SK-N-SH treated with all-trans-retinoic acid at 6 μM for 48 hours (cell line): ENCODE data around the gene ZFP82.

ENCODE experiments used
- ATAC-seq: fragments of 200-7000 bp; cut with Tn5 transposase; 3 replicates; pipeline ENCODE4 v1.9.1; 2020; ENCODE audit warnings: mild to moderate bottlenecking, moderate library complexity
- ARNTL ChIP-seq: fragments of 450-650 bp; formaldehyde crosslinking; IDR thresholded peaks from 2 replicates; pipeline ENCODE4 v1.5.0; 2020; ENCODE audit warnings: low read depth, mild to moderate bottlenecking, moderate library complexity, borderline replicate concordance
- BACH2 ChIP-seq: fragments of 250-450 bp; sonication (Bioruptor Pico); IDR thresholded peaks from 2 replicates; pipeline ENCODE4 v1.9.0; 2021; ENCODE audit warnings: mild to moderate bottlenecking, borderline replicate concordance
- CREB5 ChIP-seq: fragments of 250-450 bp; sonication (Bioruptor Pico); IDR thresholded peaks from 2 replicates; pipeline ENCODE4 v1.5.1; 2020; ENCODE audit warnings: low read depth, mild to moderate bottlenecking, moderate library complexity
- CSDC2 ChIP-seq: fragments of 250-450 bp; sonication (Bioruptor Pico); IDR thresholded peaks from 2 replicates; pipeline ENCODE4 v1.5.0; 2020; ENCODE audit warnings: mild to moderate bottlenecking, moderate library complexity
- CSRNP3 ChIP-seq: fragments of 250-450 bp; sonication (Bioruptor Pico); IDR thresholded peaks from 2 replicates; pipeline ENCODE4 v1.5.1; 2021; ENCODE audit warnings: mild to moderate bottlenecking, moderate library complexity
- ESRRG ChIP-seq: fragments of 250-450 bp; sonication (Bioruptor Pico); IDR thresholded peaks from 2 replicates; pipeline ENCODE4 v1.6.1; 2021; ENCODE audit warnings: mild to moderate bottlenecking
- GLIS3 ChIP-seq: fragments of 250-450 bp; sonication (Bioruptor Pico); IDR thresholded peaks from 2 replicates; pipeline ENCODE4 v1.5.0; 2020; ENCODE audit warnings: mild to moderate bottlenecking, moderate library complexity
- ISL1 ChIP-seq: fragments of 250-450 bp; sonication (Bioruptor Pico); IDR thresholded peaks from 2 replicates; pipeline ENCODE4 v2.1.2; 2022; ENCODE audit warnings: mild to moderate bottlenecking, moderate library complexity
- OSR1 ChIP-seq: fragments of 250-450 bp; sonication (Bioruptor Pico); IDR thresholded peaks from 2 replicates; pipeline ENCODE4 v1.8.0; 2022; ENCODE audit warnings: moderate library complexity, mild to moderate bottlenecking, inconsistent platforms
- POU6F1 ChIP-seq: fragments of 250-450 bp; sonication (Bioruptor Pico); IDR thresholded peaks from 2 replicates; pipeline ENCODE4 v1.8.0; 2021; ENCODE audit warnings: low read depth, mild to moderate bottlenecking, moderate library complexity, borderline replicate concordance
- PPARA ChIP-seq: fragments of 250-450 bp; sonication (Bioruptor Pico); IDR thresholded peaks from 2 replicates; pipeline ENCODE4 v1.5.0; 2020; ENCODE audit warnings: mild to moderate bottlenecking, borderline replicate concordance
- RARB ChIP-seq: fragments of 250-450 bp; sonication (Bioruptor Pico); IDR thresholded peaks from 2 replicates; pipeline ENCODE4 v1.8.0; 2021; ENCODE audit warnings: mild to moderate bottlenecking, moderate library complexity
- SNAI2 ChIP-seq: fragments of 250-450 bp; sonication (Bioruptor Pico); IDR thresholded peaks from 2 replicates; pipeline ENCODE4 v1.5.0; 2020; ENCODE audit warnings: mild to moderate bottlenecking, moderate library complexity
- TCF4 ChIP-seq: fragments of 250-450 bp; sonication (Bioruptor Pico); IDR thresholded peaks from 2 replicates; pipeline ENCODE4 v1.8.0; 2021; ENCODE audit warnings: mild to moderate bottlenecking, moderate library complexity, borderline replicate concordance
- TSHZ2 ChIP-seq: fragments of 250-450 bp; sonication (Bioruptor Pico); IDR thresholded peaks from 2 replicates; pipeline ENCODE4 v1.5.0; 2020; ENCODE audit warnings: mild to moderate bottlenecking, moderate library complexity
- ZC3H10 ChIP-seq: fragments of 250-450 bp; sonication (Bioruptor Pico); IDR thresholded peaks from 2 replicates; pipeline ENCODE4 v1.5.1; 2021; ENCODE audit warnings: mild to moderate bottlenecking, moderate library complexity
- ZFP3 ChIP-seq: fragments of 250-450 bp; sonication (Bioruptor Pico); IDR thresholded peaks from 2 replicates; pipeline ENCODE4 v1.5.0; 2020; ENCODE audit warnings: mild to moderate bottlenecking, moderate library complexity
- ZFP30 ChIP-seq: fragments of 450-650 bp; formaldehyde crosslinking; IDR thresholded peaks from 2 replicates; pipeline ENCODE4 v1.5.0; 2022; ENCODE audit warnings: mild to moderate bottlenecking, moderate library complexity
- ZNF565 ChIP-seq: fragments of 450-650 bp; formaldehyde crosslinking; conservative IDR thresholded peaks from 2 replicates; pipeline ENCODE4 v1.5.0; 2020; ENCODE audit warnings: low read depth, mild to moderate bottlenecking, moderate library complexity
- ZNF70 ChIP-seq: fragments of 450-650 bp; formaldehyde crosslinking; IDR thresholded peaks from 2 replicates; pipeline ENCODE4 v1.5.0; 2020; ENCODE audit warnings: mild to moderate bottlenecking, moderate library complexity

The ZFP82 gene

GRCh38 chr19:36401475-36401874, 17.0 kb downstream of the ZFP82 start:
- ATAC-seq: no peak
- TF ChIP-seq POU6F1 (CRISPR knock-in tag): no peak
- TF ChIP-seq CSRNP3 (CRISPR knock-in tag): no peak
- TF ChIP-seq ZNF70 (CRISPR knock-in tag): no peak
- TF ChIP-seq RARB (CRISPR knock-in tag): no peak
- no peak for TF ChIP-seq ARNTL (CRISPR knock-in tag)
- TF ChIP-seq ESRRG (CRISPR knock-in tag): no peak
- no peak for TF ChIP-seq ZFP3
- TF ChIP-seq CREB5 (CRISPR knock-in tag): no peak
- TF ChIP-seq SNAI2 (CRISPR knock-in tag): no peak
- no peak for TF ChIP-seq ZNF565 (CRISPR knock-in tag)
- no peak for TF ChIP-seq PPARA (CRISPR knock-in tag)
- TF ChIP-seq ZC3H10 (CRISPR knock-in tag): no peak
- TF ChIP-seq BACH2 (CRISPR knock-in tag): no peak
- TF ChIP-seq TSHZ2 (CRISPR knock-in tag): no peak
- no peak for TF ChIP-seq CSDC2 (CRISPR knock-in tag)
- TF ChIP-seq GLIS3 (CRISPR knock-in tag): no peak

- no peak for TF ChIP-seq BACH2 (CRISPR knock-in tag)
- no peak for TF ChIP-seq PPARA (CRISPR knock-in tag)
- no peak for TF ChIP-seq TSHZ2 (CRISPR knock-in tag)
- TF ChIP-seq CSRNP3 (CRISPR knock-in tag): no peak
- TF ChIP-seq RARB (CRISPR knock-in tag): no peak
- no peak for TF ChIP-seq POU6F1 (CRISPR knock-in tag)
- no peak for TF ChIP-seq ZNF565 (CRISPR knock-in tag)
- TF ChIP-seq CREB5 (CRISPR knock-in tag): no peak
- TF ChIP-seq TCF4 (CRISPR knock-in tag): no peak
- no peak for TF ChIP-seq ARNTL (CRISPR knock-in tag)
- TF ChIP-seq OSR1 (CRISPR knock-in tag): no peak
- TF ChIP-seq ZFP3: no peak
- TF ChIP-seq ZFP30: no peak
- TF ChIP-seq ZC3H10 (CRISPR knock-in tag): no peak
- no peak for TF ChIP-seq ISL1 (CRISPR knock-in tag)
- no peak for TF ChIP-seq SNAI2 (CRISPR knock-in tag)
- no peak for TF ChIP-seq GLIS3 (CRISPR knock-in tag)
- TF ChIP-seq CSDC2 (CRISPR knock-in tag): no peak
- no peak for TF ChIP-seq ZNF70 (CRISPR knock-in tag)
- ATAC-seq: no peak
These were observed 19.9 kb downstream of the ZFP82 start for GRCh38 chr19:36398571-36398970.
